OCI-M2 (cell line): ENCODE measurements around the gene IAPP.
"Not testable (repeated sequence)": the region's sequence is repeated elsewhere in the genome, so short reads cannot be mapped to it uniquely, and the experiment has no call there.

Experiments used
- DNase-seq: peaks from one replicate; lab custom pipeline; 2025; ENCODE audit not compliant: unreplicated experiment; lab: John Stamatoyannopoulos, UW

Gene IAPP

GRCh38 chr12:21379218-21379617 lies 6.5 kb downstream of the IAPP start:
- no peak for DNase-seq

GRCh38 chr12:21381320-21381719 lies 8.6 kb downstream of the IAPP start:
- DNase-seq, result not testable (repeated sequence)

GRCh38 chr12:21384261-21384660 lies 11.6 kb downstream of the IAPP start:
- no peak for DNase-seq

- no peak for DNase-seq
These were observed 14.5 kb downstream of the IAPP start for GRCh38 chr12:21387174-21387573.

GRCh38 chr12:21392384-21392783 lies 19.7 kb downstream of the IAPP start:
- DNase-seq, result no peak

- not testable (repeated sequence) for DNase-seq
These were observed 22.3 kb downstream of the IAPP start for GRCh38 chr12:21394828-21395626.

- no peak for DNase-seq
These were observed 40.9 kb downstream of the IAPP start for GRCh38 chr12:21413369-21414277.

GRCh38 chr12:21416511-21417121 lies 43.9 kb downstream of the IAPP start:
- DNase-seq, result no peak

GRCh38 chr12:21418398-21418797 lies 45.7 kb downstream of the IAPP start:
- not testable (repeated sequence) for DNase-seq

GRCh38 chr12:21419009-21419699 lies 46.5 kb downstream of the IAPP start:
- DNase-seq, result not testable (repeated sequence)

GRCh38 chr12:21428241-21428640 lies 55.5 kb downstream of the IAPP start:
- DNase-seq, result no peak
